ENCODE results near the gene SLC16A14. TPM values are rescaled to one million over a fixed set of nuclear protein-coding genes. Genes with fewer than 3 reads are reported as not detected.

SLC16A14 gene
- total and polyA plus RNA-seq, 5 donors from 2014 or later = 0.10 to 0.14 TPM; not detected in 3

- Mint-ChIP-seq H3K4me3 (no peak overlapping the region), H3K27me3 (peaks cover 23% of the 10 kb centered on the region), H3K9me3 (peaks cover 0 to 5% (median 0%) of the 10 kb centered on the region in 7 donors), H3K36me3 (no peaks in the 10 kb centered on the region), H3K27ac (no peak overlapping the region), H3K4me1 (no peaks in the 10 kb centered on the region)
- no peaks in the 10 kb centered on the region for H3K9me3 ChIP-seq (ENCODE audit: control insufficient read depth in 2 of 2, low read length in 2 of 2)
- H3K4me1 ChIP-seq (ENCODE audit: control insufficient read depth, insufficient read depth, low read length, poor library complexity, severe bottlenecking) = no peaks in the 10 kb centered on the region
- DNase-seq (no peak), ATAC-seq (ENCODE audit: low read depth in 2 of 2) (no peak)
- H3K27me3 ChIP-seq (ENCODE audit: control insufficient read depth, insufficient read depth, low read length) = peaks cover 8% of the 10 kb centered on the region
- no peaks in the 10 kb centered on the region for H3K36me3 ChIP-seq (ENCODE audit: control insufficient read depth, insufficient read depth, low read length)
- H3K27ac ChIP-seq (ENCODE audit: insufficient read depth, low read length, poor library complexity, severe bottlenecking) = no peak overlapping the region
- H3K4me3 ChIP-seq (ENCODE audit: low read depth, low read length) = no peak overlapping the region
Observed at GRCh38 chr2:230042195-230042594, 26.5 kb downstream of the SLC16A14 start.

GRCh38 chr2:230023313-230023712 is 45.4 kb downstream of the SLC16A14 start:
- ATAC-seq (ENCODE audit: low read depth in 2 of 2) (no peak), DNase-seq (no peak)
- H3K4me3 Mint-ChIP-seq = no peak overlapping the region
- H3K4me1 ChIP-seq (ENCODE audit: control insufficient read depth, insufficient read depth, low read length, poor library complexity, severe bottlenecking) = no peaks in the 10 kb centered on the region
- H3K36me3 Mint-ChIP-seq = no peaks in the 10 kb centered on the region
- peaks cover 17% of the 10 kb centered on the region for H3K27me3 Mint-ChIP-seq
- H3K27ac Mint-ChIP-seq = no peak overlapping the region
- H3K4me1 Mint-ChIP-seq = no peaks in the 10 kb centered on the region
- H3K9me3 ChIP-seq (ENCODE audit: control insufficient read depth in 2 of 2, low read length in 2 of 2) = no peaks in the 10 kb centered on the region
- H3K27ac ChIP-seq (ENCODE audit: insufficient read depth, low read length, poor library complexity, severe bottlenecking) = no peak overlapping the region
- no peaks in the 10 kb centered on the region for H3K27me3 ChIP-seq (ENCODE audit: control insufficient read depth, insufficient read depth, low read length)
- H3K4me3 ChIP-seq (ENCODE audit: low read depth, low read length) = no peak overlapping the region
- peaks cover 0 to 3% (median 0%) of the 10 kb centered on the region in 7 donors for H3K9me3 Mint-ChIP-seq
- H3K36me3 ChIP-seq (ENCODE audit: control insufficient read depth, insufficient read depth, low read length) = no peaks in the 10 kb centered on the region

- peaks cover 0 to 6% (median 0%) of the 10 kb centered on the region in 7 donors for H3K9me3 Mint-ChIP-seq
- Histone ChIP-seq H3K4me3 (ENCODE audit: low read depth, low read length) (no peak overlapping the region), H3K27ac (ENCODE audit: insufficient read depth, low read length, poor library complexity, severe bottlenecking) (no peak overlapping the region), H3K9me3 (ENCODE audit: control insufficient read depth in 2 of 2, low read length in 2 of 2) (no peaks in the 10 kb centered on the region), H3K27me3 (ENCODE audit: control insufficient read depth, insufficient read depth, low read length) (no peaks in the 10 kb centered on the region), H3K4me1 (ENCODE audit: control insufficient read depth, insufficient read depth, low read length, poor library complexity, severe bottlenecking) (no peaks in the 10 kb centered on the region), H3K36me3 (ENCODE audit: control insufficient read depth, insufficient read depth, low read length) (no peaks in the 10 kb centered on the region)
- DNase-seq (no peak), ATAC-seq (ENCODE audit: low read depth in 2 of 2) (no peak)
- H3K4me1 Mint-ChIP-seq = peaks cover 0 to 2% (median 0%) of the 10 kb centered on the region in 4 donors
- H3K27ac Mint-ChIP-seq = no peak overlapping the region
- peaks cover 18% of the 10 kb centered on the region for H3K27me3 Mint-ChIP-seq
- no peaks in the 10 kb centered on the region for H3K36me3 Mint-ChIP-seq
- H3K4me3 Mint-ChIP-seq = no peak overlapping the region
Observed at GRCh38 chr2:230019742-230020141, 49.0 kb downstream of the SLC16A14 start.

- DNase-seq (no peak), ATAC-seq (ENCODE audit: low read depth in 2 of 2) (no peak)
- Histone ChIP-seq H3K4me3 (ENCODE audit: low read depth, low read length) (no peak overlapping the region), H3K27ac (ENCODE audit: insufficient read depth, low read length, poor library complexity, severe bottlenecking) (no peak overlapping the region), H3K4me1 (ENCODE audit: control insufficient read depth, insufficient read depth, low read length, poor library complexity, severe bottlenecking) (no peaks in the 10 kb centered on the region), H3K36me3 (ENCODE audit: control insufficient read depth, insufficient read depth, low read length) (no peaks in the 10 kb centered on the region), H3K27me3 (ENCODE audit: control insufficient read depth, insufficient read depth, low read length) (no peaks in the 10 kb centered on the region), H3K9me3 (ENCODE audit: control insufficient read depth in 2 of 2, low read length in 2 of 2) (no peaks in the 10 kb centered on the region)
- Mint-ChIP-seq H3K36me3 (no peaks in the 10 kb centered on the region), H3K27ac (no peak overlapping the region), H3K4me3 (no peak overlapping the region), H3K27me3 (peaks cover 11% of the 10 kb centered on the region), H3K9me3 (peaks cover 0 to 2% (median 0%) of the 10 kb centered on the region in 7 donors), H3K4me1 (peaks cover 0 to 2% (median 0%) of the 10 kb centered on the region in 4 donors)
Observed at GRCh38 chr2:230018153-230018552, 50.6 kb downstream of the SLC16A14 start.

GRCh38 chr2:230016844-230017243 is 51.9 kb downstream of the SLC16A14 start:
- Mint-ChIP-seq H3K27ac (no peak overlapping the region), H3K4me3 (no peak overlapping the region), H3K36me3 (no peaks in the 10 kb centered on the region), H3K4me1 (peaks cover 0 to 2% (median 0%) of the 10 kb centered on the region in 4 donors), H3K27me3 (peaks cover 11% of the 10 kb centered on the region), H3K9me3 (peaks cover 0 to 2% (median 0%) of the 10 kb centered on the region in 7 donors)
- ATAC-seq (ENCODE audit: low read depth in 2 of 2) = no peak
- Histone ChIP-seq H3K36me3 (ENCODE audit: control insufficient read depth, insufficient read depth, low read length) (no peaks in the 10 kb centered on the region), H3K9me3 (ENCODE audit: control insufficient read depth in 2 of 2, low read length in 2 of 2) (no peaks in the 10 kb centered on the region), H3K4me1 (ENCODE audit: control insufficient read depth, insufficient read depth, low read length, poor library complexity, severe bottlenecking) (no peaks in the 10 kb centered on the region), H3K4me3 (ENCODE audit: low read depth, low read length) (no peak overlapping the region), H3K27ac (ENCODE audit: insufficient read depth, low read length, poor library complexity, severe bottlenecking) (no peak overlapping the region), H3K27me3 (ENCODE audit: control insufficient read depth, insufficient read depth, low read length) (no peaks in the 10 kb centered on the region)
- no peak for DNase-seq

- DNase-seq (no peak), ATAC-seq (ENCODE audit: low read depth in 2 of 2) (no peak)
- Mint-ChIP-seq H3K4me1 (peaks cover 0 to 6% (median 5%) of the 10 kb centered on the region in 4 donors), H3K4me3 (no peak overlapping the region), H3K9me3 (peaks cover 0 to 2% (median 0%) of the 10 kb centered on the region in 7 donors), H3K27ac (no peak overlapping the region), H3K36me3 (no peaks in the 10 kb centered on the region), H3K27me3 (peaks cover 5% of the 10 kb centered on the region)
- no peak overlapping the region for H3K4me3 ChIP-seq (ENCODE audit: low read depth, low read length)
- no peak overlapping the region for H3K27ac ChIP-seq (ENCODE audit: insufficient read depth, low read length, poor library complexity, severe bottlenecking)
- H3K27me3 ChIP-seq (ENCODE audit: control insufficient read depth, insufficient read depth, low read length) = no peaks in the 10 kb centered on the region
- no peaks in the 10 kb centered on the region for H3K4me1 ChIP-seq (ENCODE audit: control insufficient read depth, insufficient read depth, low read length, poor library complexity, severe bottlenecking)
- H3K36me3 ChIP-seq (ENCODE audit: control insufficient read depth, insufficient read depth, low read length) = no peaks in the 10 kb centered on the region
- H3K9me3 ChIP-seq (ENCODE audit: control insufficient read depth in 2 of 2, low read length in 2 of 2) = no peaks in the 10 kb centered on the region
Observed at GRCh38 chr2:230012267-230012884, 56.3 kb downstream of the SLC16A14 start.

GRCh38 chr2:230011617-230012016 is 57.1 kb downstream of the SLC16A14 start:
- peaks cover 0 to 2% (median 0%) of the 10 kb centered on the region in 7 donors for H3K9me3 Mint-ChIP-seq
- H3K27ac ChIP-seq (ENCODE audit: insufficient read depth, low read length, poor library complexity, severe bottlenecking) = no peak overlapping the region

GRCh38 chr2:230010501-230010900 is 58.2 kb downstream of the SLC16A14 start:
- H3K9me3 Mint-ChIP-seq = no peaks in the 10 kb centered on the region
- no peaks in the 10 kb centered on the region for H3K36me3 Mint-ChIP-seq
- H3K27me3 Mint-ChIP-seq = no peaks in the 10 kb centered on the region
- no peak for DNase-seq
- Histone ChIP-seq H3K4me3 (ENCODE audit: low read depth, low read length) (no peak overlapping the region), H3K4me1 (ENCODE audit: control insufficient read depth, insufficient read depth, low read length, poor library complexity, severe bottlenecking) (no peaks in the 10 kb centered on the region), H3K36me3 (ENCODE audit: control insufficient read depth, insufficient read depth, low read length) (no peaks in the 10 kb centered on the region), H3K27me3 (ENCODE audit: control insufficient read depth, insufficient read depth, low read length) (no peaks in the 10 kb centered on the region), H3K27ac (ENCODE audit: insufficient read depth, low read length, poor library complexity, severe bottlenecking) (no peak overlapping the region), H3K9me3 (ENCODE audit: control insufficient read depth in 2 of 2, low read length in 2 of 2) (no peaks in the 10 kb centered on the region)
- H3K4me3 Mint-ChIP-seq = no peak overlapping the region
- H3K4me1 Mint-ChIP-seq = peaks cover 0 to 6% (median 4%) of the 10 kb centered on the region in 4 donors
- ATAC-seq (ENCODE audit: low read depth in 2 of 2) = no peak
- H3K27ac Mint-ChIP-seq = no peak overlapping the region

More at GRCh38 chr2:230011617-230012016, 57.1 kb downstream of the SLC16A14 start:
- H3K9me3 ChIP-seq (ENCODE audit: control insufficient read depth in 2 of 2, low read length in 2 of 2) = no peaks in the 10 kb centered on the region
- Mint-ChIP-seq H3K27ac (no peak overlapping the region), H3K36me3 (no peaks in the 10 kb centered on the region), H3K27me3 (peaks cover 5% of the 10 kb centered on the region), H3K4me1 (peaks cover 0 to 6% (median 5%) of the 10 kb centered on the region in 4 donors), H3K4me3 (no peak overlapping the region)
- no peaks in the 10 kb centered on the region for H3K27me3 ChIP-seq (ENCODE audit: control insufficient read depth, insufficient read depth, low read length)
- no peak overlapping the region for H3K4me3 ChIP-seq (ENCODE audit: low read depth, low read length)
- no peak for DNase-seq
- no peaks in the 10 kb centered on the region for H3K4me1 ChIP-seq (ENCODE audit: control insufficient read depth, insufficient read depth, low read length, poor library complexity, severe bottlenecking)
- no peak for ATAC-seq (ENCODE audit: low read depth in 2 of 2)
- H3K36me3 ChIP-seq (ENCODE audit: control insufficient read depth, insufficient read depth, low read length) = no peaks in the 10 kb centered on the region

Data from CD4-positive, CD25-positive, alpha-beta regulatory T cell (primary cell).